ENCODE results near the gene LRMDA. TPM values are rescaled to one million over a fixed set of nuclear protein-coding genes. Genes with fewer than 3 reads are reported as not detected.

LRMDA gene
- total RNA-seq, 1 experiment from 2014 or later: 4.8 TPM

- no peak for DNase-seq (ENCODE audit: low read depth, low spot score)
- H3K9ac ChIP-seq (ENCODE audit: low read length): no peak overlapping the region
- no peaks in the 10 kb centered on the region for H3K9me2 ChIP-seq (ENCODE audit: insufficient read depth)
- ChIA-PET CTCF (no interaction called here), POLR2A (no interaction called here), RAD21 (ENCODE audit: low non-redundant PET in 1 of 2, low total read pairs in 2 of 2, uncharacterized antibody in 2 of 2, unreplicated experiment in 2 of 2) (no interaction called here)
- ATAC-seq: no peak
- no peak overlapping the region for H3K27ac ChIP-seq (ENCODE audit: low read depth, low read length)
- intact Hi-C loops (cut with micrococcal nuclease): no loop called here
- H3K9me3 ChIP-seq (ENCODE audit: control insufficient read depth in 1 of 2, insufficient read depth in 1 of 2, low read depth in 1 of 2, low read length in 2 of 2): no peaks in the 10 kb centered on the region
- no peaks in the 10 kb centered on the region for H3K79me2 ChIP-seq (ENCODE audit: insufficient read depth, low read length)
- no peaks in the 10 kb centered on the region for H4K20me1 ChIP-seq (ENCODE audit: insufficient read depth)
- no peak overlapping the region for H3K4me2 ChIP-seq (ENCODE audit: low read length)
- no peak for TF ChIP-seq ZNF274 (IDR thresholded peaks at IDR 0.05; ENCODE audit: low read depth, low read length)
- TF ChIP-seq EGR1 (IDR thresholded peaks at IDR 0.05; ENCODE audit: low read depth): no peak
- TF ChIP-seq, protein P1, sequence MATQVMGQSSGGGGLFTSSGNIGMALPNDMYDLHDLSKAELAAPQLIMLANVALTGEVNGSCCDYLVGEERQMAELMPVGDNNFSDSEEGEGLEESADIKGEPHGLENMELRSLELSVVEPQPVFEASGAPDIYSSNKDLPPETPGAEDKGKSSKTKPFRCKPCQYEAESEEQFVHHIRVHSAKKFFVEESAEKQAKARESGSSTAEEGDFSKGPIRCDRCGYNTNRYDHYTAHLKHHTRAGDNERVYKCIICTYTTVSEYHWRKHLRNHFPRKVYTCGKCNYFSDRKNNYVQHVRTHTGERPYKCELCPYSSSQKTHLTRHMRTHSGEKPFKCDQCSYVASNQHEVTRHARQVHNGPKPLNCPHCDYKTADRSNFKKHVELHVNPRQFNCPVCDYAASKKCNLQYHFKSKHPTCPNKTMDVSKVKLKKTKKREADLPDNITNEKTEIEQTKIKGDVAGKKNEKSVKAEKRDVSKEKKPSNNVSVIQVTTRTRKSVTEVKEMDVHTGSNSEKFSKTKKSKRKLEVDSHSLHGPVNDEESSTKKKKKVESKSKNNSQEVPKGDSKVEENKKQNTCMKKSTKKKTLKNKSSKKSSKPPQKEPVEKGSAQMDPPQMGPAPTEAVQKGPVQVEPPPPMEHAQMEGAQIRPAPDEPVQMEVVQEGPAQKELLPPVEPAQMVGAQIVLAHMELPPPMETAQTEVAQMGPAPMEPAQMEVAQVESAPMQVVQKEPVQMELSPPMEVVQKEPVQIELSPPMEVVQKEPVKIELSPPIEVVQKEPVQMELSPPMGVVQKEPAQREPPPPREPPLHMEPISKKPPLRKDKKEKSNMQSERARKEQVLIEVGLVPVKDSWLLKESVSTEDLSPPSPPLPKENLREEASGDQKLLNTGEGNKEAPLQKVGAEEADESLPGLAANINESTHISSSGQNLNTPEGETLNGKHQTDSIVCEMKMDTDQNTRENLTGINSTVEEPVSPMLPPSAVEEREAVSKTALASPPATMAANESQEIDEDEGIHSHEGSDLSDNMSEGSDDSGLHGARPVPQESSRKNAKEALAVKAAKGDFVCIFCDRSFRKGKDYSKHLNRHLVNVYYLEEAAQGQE (IDR thresholded peaks at IDR 0.05; ENCODE audit: low read depth): no peak
- BruUV-seq (replicated peaks): no TSS peak
- H3K27me3 ChIP-seq (ENCODE audit: insufficient read depth, low read length): peaks cover 6% of the 10 kb centered on the region; the same call in 1 of the 2 replicates
- H2AFZ ChIP-seq (ENCODE audit: low read depth, low read length, poor library complexity, severe bottlenecking): no peak overlapping the region
- H3K36me3 ChIP-seq (ENCODE audit: control insufficient read depth in 1 of 2, insufficient read depth in 2 of 2, low read length in 2 of 2): no peaks in the 10 kb centered on the region
- no peaks in the 10 kb centered on the region for H3K4me1 ChIP-seq (ENCODE audit: control insufficient read depth in 1 of 2, insufficient read depth in 2 of 2, low read length in 2 of 2)
- H3K4me3 ChIP-seq (replicated peaks in 1 of 2; ENCODE audit: low read depth in 1 of 2, low read length in 2 of 2): no peak overlapping the region
These were observed 748.4 kb downstream of the LRMDA start for GRCh38 chr10:76179806-76180205.

DNA sequence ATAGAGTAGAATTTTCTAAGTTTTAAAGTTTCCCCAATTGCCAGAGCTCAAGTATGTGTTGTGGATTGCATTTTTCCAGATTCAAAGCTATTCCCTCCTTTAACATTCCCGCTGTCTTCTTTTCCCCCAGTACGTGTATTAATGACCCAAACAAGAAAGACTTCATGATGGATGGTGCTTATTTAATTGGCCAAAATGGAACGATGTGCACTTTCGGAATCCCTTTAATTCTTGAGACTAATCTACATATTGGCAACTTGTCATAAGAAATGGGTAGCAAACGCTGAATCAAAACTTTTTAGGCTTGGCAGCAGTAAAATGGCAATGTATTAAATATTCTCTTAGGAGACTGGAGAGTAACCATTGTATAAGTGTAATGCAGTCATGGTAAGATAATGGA lies 753.2 kb downstream of the LRMDA start:
- no peak for ATAC-seq
- POLR2A ChIA-PET: no interaction called here
- H2AFZ ChIP-seq (ENCODE audit: low read depth, low read length, poor library complexity, severe bottlenecking): no peak overlapping the region
- TF ChIP-seq, protein P2, sequence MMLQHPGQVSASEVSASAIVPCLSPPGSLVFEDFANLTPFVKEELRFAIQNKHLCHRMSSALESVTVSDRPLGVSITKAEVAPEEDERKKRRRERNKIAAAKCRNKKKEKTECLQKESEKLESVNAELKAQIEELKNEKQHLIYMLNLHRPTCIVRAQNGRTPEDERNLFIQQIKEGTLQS (IDR thresholded peaks at IDR 0.05): no peak
- TF ChIP-seq SIN3A (IDR thresholded peaks at IDR 0.05; ENCODE audit: low read depth): no peak
- no peak for TF ChIP-seq CTCF (IDR thresholded peaks at IDR 0.05 in 2 of 3, conservative IDR thresholded peaks at IDR 0.05 in 1 of 3; ENCODE audit: borderline replicate concordance in 1 of 3, insufficient read depth in 1 of 3, low read depth in 2 of 3, low read length in 2 of 3)
- TF ChIP-seq, protein P3, sequence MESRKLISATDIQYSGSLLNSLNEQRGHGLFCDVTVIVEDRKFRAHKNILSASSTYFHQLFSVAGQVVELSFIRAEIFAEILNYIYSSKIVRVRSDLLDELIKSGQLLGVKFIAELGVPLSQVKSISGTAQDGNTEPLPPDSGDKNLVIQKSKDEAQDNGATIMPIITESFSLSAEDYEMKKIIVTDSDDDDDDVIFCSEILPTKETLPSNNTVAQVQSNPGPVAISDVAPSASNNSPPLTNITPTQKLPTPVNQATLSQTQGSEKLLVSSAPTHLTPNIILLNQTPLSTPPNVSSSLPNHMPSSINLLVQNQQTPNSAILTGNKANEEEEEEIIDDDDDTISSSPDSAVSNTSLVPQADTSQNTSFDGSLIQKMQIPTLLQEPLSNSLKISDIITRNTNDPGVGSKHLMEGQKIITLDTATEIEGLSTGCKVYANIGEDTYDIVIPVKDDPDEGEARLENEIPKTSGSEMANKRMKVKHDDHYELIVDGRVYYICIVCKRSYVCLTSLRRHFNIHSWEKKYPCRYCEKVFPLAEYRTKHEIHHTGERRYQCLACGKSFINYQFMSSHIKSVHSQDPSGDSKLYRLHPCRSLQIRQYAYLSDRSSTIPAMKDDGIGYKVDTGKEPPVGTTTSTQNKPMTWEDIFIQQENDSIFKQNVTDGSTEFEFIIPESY (IDR thresholded peaks at IDR 0.05; ENCODE audit: extremely low read depth, insufficient replicate concordance, low read length): no peak
- TF ChIP-seq, protein P1 (IDR thresholded peaks at IDR 0.05; ENCODE audit: low read depth): no peak

More for the DNA sequence above, 753.2 kb downstream of the LRMDA start:
- H3K27ac ChIP-seq (ENCODE audit: low read depth, low read length): no peak overlapping the region
- no TSS peak for BruUV-seq (replicated peaks)
- H3K4me2 ChIP-seq (ENCODE audit: low read length): no peak overlapping the region
- CTCF ChIA-PET: no interaction called here
- H3K4me3 ChIP-seq (replicated peaks in 1 of 2; ENCODE audit: low read depth in 1 of 2, low read length in 2 of 2): no peak overlapping the region
- DNase-seq (ENCODE audit: low read depth, low spot score): no peak
- H4K20me1 ChIP-seq (ENCODE audit: insufficient read depth): no peaks in the 10 kb centered on the region
- no peaks in the 10 kb centered on the region for H3K36me3 ChIP-seq (ENCODE audit: control insufficient read depth in 1 of 2, insufficient read depth in 2 of 2, low read length in 2 of 2)
- intact Hi-C loops (cut with micrococcal nuclease): no loop called here
- no peaks in the 10 kb centered on the region for H3K4me1 ChIP-seq (ENCODE audit: control insufficient read depth in 1 of 2, insufficient read depth in 2 of 2, low read length in 2 of 2)
- H3K27me3 ChIP-seq (ENCODE audit: insufficient read depth, low read length): peaks cover 13% of the 10 kb centered on the region
- no peaks in the 10 kb centered on the region for H3K9me3 ChIP-seq (ENCODE audit: control insufficient read depth in 1 of 2, insufficient read depth in 1 of 2, low read depth in 1 of 2, low read length in 2 of 2)
- no peak overlapping the region for H3K9ac ChIP-seq (ENCODE audit: low read length)
- H3K9me2 ChIP-seq (ENCODE audit: insufficient read depth): no peaks in the 10 kb centered on the region
- RAD21 ChIA-PET (ENCODE audit: low non-redundant PET in 1 of 2, low total read pairs in 2 of 2, uncharacterized antibody in 2 of 2, unreplicated experiment in 2 of 2): no interaction called here
- H3K79me2 ChIP-seq (ENCODE audit: insufficient read depth, low read length): no peaks in the 10 kb centered on the region

Measured in HCT116 (cell line).